Breast epithelium (tissue), 3 donors: ENCODE data around the gene SAPCD2.

Experiments used
- CTCF ChIP-seq, 3 donors: fragments of 450-650 bp; IDR thresholded peaks; one replicate each; pipeline ENCODE4 v1.5.1; 2016 to 2017; ENCODE audit warnings: antibody characterized with exemption in 3 of 3, mild to moderate bottlenecking in 3 of 3, moderate library complexity in 3 of 3
- POLR2A ChIP-seq: fragments of 450-650 bp; IDR thresholded peaks from one replicate; pipeline ENCODE4 v1.6.1; 2016; ENCODE audit warnings: antibody characterized with exemption, mild to moderate bottlenecking, moderate library complexity
- POLR2AphosphoS5 ChIP-seq, 3 donors: sonication (generic); formaldehyde crosslinking; IDR thresholded peaks; one replicate each; pipeline ENCODE4 v1.6.1; 2017; ENCODE audit warnings: antibody characterized with exemption in 3 of 3

GRCh38 chr9:137116728-137117127 lies 46.4 kb upstream of the SAPCD2 start:
- no peak for TF ChIP-seq POLR2A
- no peak for TF ChIP-seq CTCF (IDR thresholded peaks at IDR 0.05)
- no peak for TF ChIP-seq POLR2AphosphoS5 (IDR thresholded peaks at IDR 0.05)
